Lower lobe of right lung (tissue), 2 donors: ENCODE data around the gene ZNF385C. TPM values are rescaled to one million over a fixed set of nuclear protein-coding genes. Genes with fewer than 3 reads are reported as not detected.

ENCODE experiments used
- ATAC-seq, 2 donors: fragments of 200-7000 bp; cut with Tn5 transposase; one replicate each; pipeline ENCODE4 v1.9.1; 2020 to 2022; ENCODE audit warnings: mild to moderate bottlenecking in 2 of 2, moderate library complexity in 2 of 2
- DNase-seq: peaks from one replicate; pipeline ENCODE4 v3.0.0-alpha.2; 2020
- H3K27ac ChIP-seq: fragments of 200-600 bp; one replicate; pipeline ENCODE4 v1.8.0; 2022
- H3K27me3 ChIP-seq: fragments of 200-600 bp; one replicate; pipeline ENCODE4 v1.8.0; 2022; ENCODE audit warnings: low read depth
- H3K36me3 ChIP-seq: fragments of 200-600 bp; one replicate; pipeline ENCODE4 v1.8.0; 2022; ENCODE audit warnings: mild to moderate bottlenecking
- H3K4me1 ChIP-seq: fragments of 200-600 bp; one replicate; pipeline ENCODE4 v1.8.0; 2022
- H3K4me3 ChIP-seq: fragments of 200-600 bp; one replicate; pipeline ENCODE4 v1.8.0; 2022; ENCODE audit warnings: mild to moderate bottlenecking
- H3K9me3 ChIP-seq: fragments of 200-600 bp; one replicate; pipeline ENCODE4 v1.8.0; 2022
- CTCF ChIP-seq: fragments of 200-600 bp; IDR thresholded peaks from one replicate; pipeline ENCODE4 v1.8.0; 2022; ENCODE audit warnings: antibody characterized with exemption, mild to moderate bottlenecking
- intact Hi-C: fragments of 100-400 bp; cut with DNase I; formaldehyde crosslinking; loops from one replicate; pipeline ENCODE4 v1.11.0; 2022
- total RNA-seq: library from RNA; stranded (reverse); fragmentation: NEBNext Ultra II Directional; extraction: Animal tissue kit (Norgen Biotek cat#: 25700); gene quantifications from one replicate; pipeline ENCODE4 v1.2.1, GENCODE V29; 2021
- donor health status: DM: no; HTN: yes; CAD: no; lungs with severe emphysema.

ZNF385C gene
- total RNA-seq, 1 donor from 2014 or later = 1.2 TPM

- intact Hi-C loops = no loop called here
- ATAC-seq (no peak), DNase-seq (no peak)
- Histone ChIP-seq H3K27me3 (no peaks in the 10 kb centered on the region), H3K4me3 (no peak overlapping the region), H3K4me1 (peaks cover 8% of the 10 kb centered on the region), H3K9me3 (no peaks in the 10 kb centered on the region), H3K36me3 (peaks cover 54% of the 10 kb centered on the region), H3K27ac (no peak overlapping the region)
- TF ChIP-seq CTCF = no peak
These were observed 95.4 kb downstream of the ZNF385C start for GRCh38 chr17:42002792-42003301.

- Histone ChIP-seq H3K9me3 (no peaks in the 10 kb centered on the region), H3K4me3 (no peak overlapping the region), H3K27ac (no peak overlapping the region), H3K27me3 (no peaks in the 10 kb centered on the region), H3K36me3 (peaks cover 60% of the 10 kb centered on the region), H3K4me1 (peaks cover 8% of the 10 kb centered on the region)
- intact Hi-C loops = no loop called here
- DNase-seq (no peak), ATAC-seq (no peak)
- no peak for TF ChIP-seq CTCF
These were observed 96.0 kb downstream of the ZNF385C start for GRCh38 chr17:42002175-42002791.

GRCh38 chr17:42001729-42002128 is 96.5 kb downstream of the ZNF385C start:
- no peaks in the 10 kb centered on the region for H3K27me3 ChIP-seq
- H3K9me3 ChIP-seq = no peaks in the 10 kb centered on the region
- ATAC-seq = no peak
- peaks cover 66% of the 10 kb centered on the region for H3K36me3 ChIP-seq
- DNase-seq = no peak
- no peak overlapping the region for H3K27ac ChIP-seq
- H3K4me3 ChIP-seq = no peak overlapping the region
- TF ChIP-seq CTCF = no peak
- H3K4me1 ChIP-seq = peaks cover 8% of the 10 kb centered on the region
- intact Hi-C loops = no loop called here

GRCh38 chr17:42000413-42001133 is 97.7 kb downstream of the ZNF385C start:
- H3K27me3 ChIP-seq = no peaks in the 10 kb centered on the region
- H3K9me3 ChIP-seq = no peaks in the 10 kb centered on the region
- TF ChIP-seq CTCF = no peak
- H3K36me3 ChIP-seq = peaks cover 77% of the 10 kb centered on the region
- intact Hi-C loops = no loop called here
- H3K4me1 ChIP-seq = peaks cover 8% of the 10 kb centered on the region
- ATAC-seq (no peak), DNase-seq (no peak)
- no peak overlapping the region for H3K27ac ChIP-seq
- H3K4me3 ChIP-seq = no peak overlapping the region

GRCh38 chr17:41998497-41998896 is 99.8 kb downstream of the ZNF385C start:
- ATAC-seq (no peak), DNase-seq (no peak)
- Histone ChIP-seq H3K27me3 (no peaks in the 10 kb centered on the region), H3K4me3 (no peak overlapping the region), H3K9me3 (no peaks in the 10 kb centered on the region), H3K4me1 (no peaks in the 10 kb centered on the region), H3K36me3 (peaks cover 98% of the 10 kb centered on the region), H3K27ac (no peak overlapping the region)
- intact Hi-C loops = no loop called here
- TF ChIP-seq CTCF = no peak
